Heart left ventricle (tissue), 16 donors: Measurements from ENCODE around the gene PHF2. TPM values are rescaled to one million over a fixed set of nuclear protein-coding genes. Genes with fewer than 3 reads are reported as not detected.

Experiments
- ATAC-seq, 4 donors: fragments of 200-7000 bp; cut with Tn5 transposase; one replicate each; pipeline ENCODE4 v1.9.1; 2020 to 2022; ENCODE audit warnings: moderate library complexity in 4 of 4, mild to moderate bottlenecking in 3 of 4, moderate number of reproducible peaks in 1 of 4
- DNase-seq, 5 donors: peaks; one replicate each; pipeline ENCODE4 v3.0.0-alpha.2; 2020
- H3K27ac ChIP-seq, 12 donors: fragments of 200-600 bp; sonication (generic) in 4 of 12; one replicate each; pipeline versions ENCODE4 v1.5.0 to v1.8.0; 2016 to 2022; ENCODE audit warnings: mild to moderate bottlenecking in 2 of 12
- H3K27me3 ChIP-seq, 9 donors: fragments of 200-600 bp; sonication (generic) in 2 of 9; one replicate each; pipeline versions ENCODE4 v1.5.1 to v1.8.0; 2016 to 2022; ENCODE audit warnings: mild to moderate bottlenecking in 3 of 9
- H3K36me3 ChIP-seq, 9 donors: fragments of 200-600 bp; sonication (generic) in 2 of 9; one replicate each; pipeline versions ENCODE4 v1.5.0 to v1.8.0; 2018 to 2022; ENCODE audit warnings: mild to moderate bottlenecking in 2 of 9
- H3K4me1 ChIP-seq, 12 donors: fragments of 200-600 bp; sonication (generic) in 4 of 12; one replicate each; pipeline versions ENCODE4 v1.5.0 to v1.8.0; 2016 to 2022; ENCODE audit warnings: mild to moderate bottlenecking in 3 of 12
- H3K4me3 ChIP-seq, 12 donors: fragments of 200-600 bp; sonication (generic) in 4 of 12; one replicate each; pipeline versions ENCODE4 v1.5.0 to v1.8.0; 2017 to 2022; ENCODE audit warnings: mild to moderate bottlenecking in 9 of 12, moderate library complexity in 4 of 12
- H3K9me3 ChIP-seq, 12 donors: fragments of 200-600 bp; sonication (generic) in 4 of 12; one replicate each; pipeline versions ENCODE4 v1.5.0 to v1.8.0; 2016 to 2022; ENCODE audit warnings: mild to moderate bottlenecking in 1 of 12
- POLR2A ChIP-seq, 2 donors: fragments of 450-650 bp; IDR thresholded peaks; one replicate each; pipeline ENCODE4 v1.6.1; 2017; ENCODE audit warnings: antibody characterized with exemption in 2 of 2, mild to moderate bottlenecking in 2 of 2, moderate library complexity in 2 of 2
- WGBS, 4 donors: extraction: QIAGEN DNeasy Blood & Tissue Kit in 2 of 4; methylation state at CpG; one replicate each; pipeline versions ENCODE4 v1.1.5 to v1.1.7; 2013 to 2018; 5-methylcytosine and 5-hydroxymethylcytosine counted together
- intact Hi-C, 10 donors: fragments of 100-400 bp; cut with DNase I; formaldehyde crosslinking; loops; one replicate each; pipeline versions ENCODE4 v1.11.1 to v1.14.2; 2022
- polyA plus RNA-seq, 2 donors: library from polyadenylated mRNA; stranded (reverse); fragments of 200-250 nt; gene quantifications; one replicate each; pipeline ENCODE4 v1.2.3, GENCODE V29; 2013
- total RNA-seq, 9 donors: library from RNA; depleted of rRNA in 2 of 9; stranded (reverse); fragments of >200 nt in 2 of 9; fragmentation: NEBNext Ultra II Directional in 3 of 9; extraction: Animal tissue kit (Norgen Biotek cat#: 25700) in 3 of 9; gene quantifications; one replicate each; pipeline versions ENCODE4 v1.1.0 to v1.2.4, GENCODE V29; 2016 to 2023
- TF ChIP-seq, protein P1 (sequence below), 12 donors: fragments of 200-600 bp; sonication (generic) in 4 of 12; IDR thresholded peaks; one replicate each; pipeline versions ENCODE4 v1.5.0 to v1.8.0; 2018 to 2022; ENCODE audit warnings: antibody characterized with exemption in 12 of 12, mild to moderate bottlenecking in 5 of 12
- donor health status: ischemic (EF 13 %, LVEDD 7.1; RV severe dilation, severe dysfunction).
- donor health status: healthy with polysubstance abuse.
- donor health status: DM: no; HTN: yes; CAD: no.
- donor health status: DM: no; HTN: no; CAD: no.
- donor health status: ischemic (EF 25% LVEDD 6.9; RV normal size, moderate dysfunction).
- donor health status: ischemic (EF 25% LVEDD 5.7; RV mildly dilated, moderate dysfunction).
- donor health status: healthy.
- donor health status: DM: yes; HTN: yes; CAD: no.
- donor health status: ischemic (EF 35%, LVEDD 5.7; RV mildly dilated, moderate dysfunction).
- donor health status: nonischemic (EF 11% LVEDD 7.7; RV severe dilation, severe dysfunction).
- donor health status: DM: yes; HTN: yes; CAD: no.
- donor health status: PGD.
- donor health status: ischemic (EF 29% LVEDD 5.4; RV normal size, mild dysfunction).
- donor health status: nonischemic (EF 23%, LVEDD 6.1; RV moderate dilation, normal function).

The PHF2 gene
- total and polyA plus RNA-seq, 11 donors, result 18.8 to 37.2 (median 22.1) TPM

DNA sequence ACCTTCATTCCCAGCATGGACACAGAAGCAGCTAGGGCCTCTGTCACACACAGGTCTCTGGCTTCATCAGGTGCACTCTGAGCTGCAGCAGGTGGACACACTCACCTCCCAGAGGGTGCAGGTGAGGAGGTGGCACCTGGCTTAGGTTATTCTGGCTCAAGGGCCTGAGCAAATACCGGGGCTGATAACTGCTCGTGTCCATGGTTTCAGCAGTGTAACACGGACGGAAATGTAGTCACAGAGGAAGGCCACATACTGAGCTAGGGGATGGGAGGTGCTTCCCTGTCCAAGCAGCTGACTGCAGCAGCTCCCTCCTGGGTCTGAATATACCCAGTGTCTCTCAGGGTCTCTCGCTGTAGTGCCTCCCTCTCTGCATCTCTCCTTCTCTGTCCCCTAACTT, 5.7 kb downstream of the PHF2 start:
- TF ChIP-seq, protein P1, sequence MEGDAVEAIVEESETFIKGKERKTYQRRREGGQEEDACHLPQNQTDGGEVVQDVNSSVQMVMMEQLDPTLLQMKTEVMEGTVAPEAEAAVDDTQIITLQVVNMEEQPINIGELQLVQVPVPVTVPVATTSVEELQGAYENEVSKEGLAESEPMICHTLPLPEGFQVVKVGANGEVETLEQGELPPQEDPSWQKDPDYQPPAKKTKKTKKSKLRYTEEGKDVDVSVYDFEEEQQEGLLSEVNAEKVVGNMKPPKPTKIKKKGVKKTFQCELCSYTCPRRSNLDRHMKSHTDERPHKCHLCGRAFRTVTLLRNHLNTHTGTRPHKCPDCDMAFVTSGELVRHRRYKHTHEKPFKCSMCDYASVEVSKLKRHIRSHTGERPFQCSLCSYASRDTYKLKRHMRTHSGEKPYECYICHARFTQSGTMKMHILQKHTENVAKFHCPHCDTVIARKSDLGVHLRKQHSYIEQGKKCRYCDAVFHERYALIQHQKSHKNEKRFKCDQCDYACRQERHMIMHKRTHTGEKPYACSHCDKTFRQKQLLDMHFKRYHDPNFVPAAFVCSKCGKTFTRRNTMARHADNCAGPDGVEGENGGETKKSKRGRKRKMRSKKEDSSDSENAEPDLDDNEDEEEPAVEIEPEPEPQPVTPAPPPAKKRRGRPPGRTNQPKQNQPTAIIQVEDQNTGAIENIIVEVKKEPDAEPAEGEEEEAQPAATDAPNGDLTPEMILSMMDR (IDR thresholded peaks at IDR 0.05), result no peak
- TF ChIP-seq POLR2A (IDR thresholded peaks at IDR 0.05), result no peak
- H3K36me3 ChIP-seq, result no peaks in the 10 kb centered on the region
- peak in 3 of 4 donors; percentile 20 to 62 (median 35) for ATAC-seq
- peaks cover 0 to 81% (median 61%) of the 10 kb centered on the region in 12 donors for H3K4me1 ChIP-seq
- H3K4me3 ChIP-seq, result no peak overlapping the region
- WGBS, 4 donors, result 9 to 29% (median 25%) methylated on average over 2 to 5 of the region's 5 CpGs
- H3K9me3 ChIP-seq, result peaks cover 0 to 11% (median 0%) of the 10 kb centered on the region in 12 donors
- DNase-seq, result no peak
- peak overlapping the region in 6 of 12 donors; percentile 8 to 92 (median 36) for H3K27ac ChIP-seq
- no peaks in the 10 kb centered on the region for H3K27me3 ChIP-seq
- intact Hi-C loops, result loop anchor here in 1 of 10 donors (5.0 kb wide), 1 partner anchor 130 kb away; the partner anchor contains the start of genes FAM120A and FAM120AOS

DNA sequence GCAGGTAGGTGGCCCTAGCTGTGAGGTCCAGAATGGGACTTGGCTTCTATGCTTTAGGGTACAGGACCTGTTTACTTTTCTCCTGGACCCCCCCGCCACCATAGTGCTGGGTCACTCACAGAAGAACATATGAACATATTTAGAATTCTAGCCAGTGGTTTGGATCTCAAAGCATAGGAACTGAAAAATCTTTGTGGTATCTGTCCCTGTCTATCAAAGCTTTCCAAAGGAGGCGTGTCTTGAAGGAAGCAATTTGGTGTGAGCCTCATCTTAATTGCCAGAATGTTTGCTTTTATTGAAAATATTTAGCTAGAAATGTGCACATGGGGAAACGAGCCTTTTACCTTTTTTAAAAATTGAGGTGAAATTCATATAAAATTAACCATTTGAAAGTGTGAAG, 6.2 kb downstream of the PHF2 start:
- 83 to 88% (median 83%) methylated on average over 3 of the region's 3 CpGs for WGBS, 4 donors
- DNase-seq (no peak), ATAC-seq (no peak)
- Histone ChIP-seq H3K4me3 (no peak overlapping the region), H3K36me3 (no peaks in the 10 kb centered on the region), H3K27me3 (no peaks in the 10 kb centered on the region), H3K9me3 (peaks cover 0 to 11% (median 0%) of the 10 kb centered on the region in 12 donors), H3K4me1 (peaks cover 0 to 79% (median 60%) of the 10 kb centered on the region in 12 donors), H3K27ac (peak overlapping the region in 3 of 12 donors; percentile 46 to 92 (median 50))
- no peak for TF ChIP-seq POLR2A (IDR thresholded peaks at IDR 0.05)
- TF ChIP-seq, protein P1 (IDR thresholded peaks at IDR 0.05), result no peak
- intact Hi-C loops, result loop anchor here in 1 of 10 donors (5.0 kb wide), 1 partner anchor 130 kb away; the partner anchor contains the start of genes FAM120A and FAM120AOS

DNA sequence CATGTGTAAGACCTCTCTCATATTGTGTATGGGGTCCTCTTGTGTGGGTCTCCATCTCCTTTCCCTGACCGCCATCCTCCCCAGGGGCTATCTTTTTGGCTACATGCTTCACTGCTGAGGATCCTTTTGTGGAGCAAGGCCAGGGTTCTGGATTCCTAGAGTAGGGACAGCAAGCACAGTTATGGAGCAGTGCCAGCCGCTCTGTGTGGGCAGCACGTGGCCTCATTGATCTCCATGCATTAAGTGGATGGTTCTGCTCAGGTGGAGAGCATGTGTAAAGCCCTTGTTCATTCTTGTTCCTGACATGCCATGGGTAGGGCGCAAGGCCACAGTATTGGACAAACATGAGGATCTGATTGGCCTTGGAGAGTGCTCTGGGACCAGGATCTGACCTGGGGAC, 8.9 kb downstream of the PHF2 start:
- intact Hi-C loops, result no loop called here
- TF ChIP-seq, protein P1 (IDR thresholded peaks at IDR 0.05), result no peak
- no peak for TF ChIP-seq POLR2A (IDR thresholded peaks at IDR 0.05)
- DNase-seq (no peak), ATAC-seq (no peak)
- WGBS, 4 donors, result 88 to 96% (median 93%) methylated on average over 4 of the region's 4 CpGs
- peaks cover 0 to 11% (median 0%) of the 10 kb centered on the region in 12 donors for H3K9me3 ChIP-seq
- H3K4me1 ChIP-seq, result peaks cover 0 to 79% (median 54%) of the 10 kb centered on the region in 12 donors
- no peaks in the 10 kb centered on the region for H3K36me3 ChIP-seq
- H3K27me3 ChIP-seq, result no peaks in the 10 kb centered on the region
- no peak overlapping the region for H3K4me3 ChIP-seq
- H3K27ac ChIP-seq, result no peak overlapping the region

DNA sequence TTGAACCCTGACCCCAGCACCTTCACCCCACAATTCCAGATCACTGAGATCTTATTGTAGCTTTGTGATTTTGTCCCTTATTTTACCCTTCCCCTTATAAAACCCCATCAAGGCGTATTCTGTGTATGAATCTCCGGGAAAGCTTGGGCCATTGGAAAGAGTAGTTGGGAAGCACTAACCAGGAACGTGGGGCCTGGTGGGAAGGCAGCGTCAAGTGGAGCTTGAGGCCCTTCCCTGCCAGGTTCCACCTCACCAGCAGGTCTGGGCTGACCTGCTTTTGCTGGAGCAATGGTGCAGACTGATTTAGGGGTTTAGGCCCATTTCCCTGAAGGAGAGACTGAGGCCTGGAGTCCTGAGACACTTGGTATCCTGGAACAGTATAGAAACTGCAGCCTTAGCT, 9.3 kb downstream of the PHF2 start:
- H3K27ac ChIP-seq, result peak overlapping the region in 1 of 12 donors; percentile 23
- H3K4me1 ChIP-seq, result peaks cover 0 to 79% (median 51%) of the 10 kb centered on the region in 12 donors
- TF ChIP-seq, protein P1 (IDR thresholded peaks at IDR 0.05), result no peak
- no peak for TF ChIP-seq POLR2A (IDR thresholded peaks at IDR 0.05)
- DNase-seq, result no peak
- H3K4me3 ChIP-seq, result no peak overlapping the region
- no peaks in the 10 kb centered on the region for H3K36me3 ChIP-seq
- WGBS, 4 donors, result 95 to 100% (median 99%) methylated on average over 4 of the region's 4 CpGs
- no peak for ATAC-seq
- peaks cover 0 to 11% (median 0%) of the 10 kb centered on the region in 12 donors for H3K9me3 ChIP-seq
- H3K27me3 ChIP-seq, result no peaks in the 10 kb centered on the region
- intact Hi-C loops, result no loop called here
